ENCODE measurements around the gene LRRC56.
"Not testable (repeated sequence)": the region's sequence is repeated elsewhere in the genome, so short reads cannot be mapped to it uniquely, and the experiment has no call there.

LRRC56 gene

GRCh38 chr11:561148-562003 lies 24.0 kb downstream of the LRRC56 start:
- DNase-seq: peak; percentile 39

- no peak for DNase-seq
These were observed 24.8 kb downstream of the LRRC56 start for GRCh38 chr11:562046-562645.

GRCh38 chr11:563066-563811 lies 25.9 kb downstream of the LRRC56 start:
- DNase-seq: no peak

- no peak for DNase-seq
These were observed 26.7 kb downstream of the LRRC56 start for GRCh38 chr11:563812-564578.

- DNase-seq: no peak
These were observed 28.7 kb downstream of the LRRC56 start for GRCh38 chr11:565921-566509.

- DNase-seq: no peak
These were observed 29.8 kb downstream of the LRRC56 start for GRCh38 chr11:567011-567628.

- no peak for DNase-seq
These were observed 30.4 kb downstream of the LRRC56 start for GRCh38 chr11:567629-568292.

GRCh38 chr11:568306-569157 lies 31.2 kb downstream of the LRRC56 start:
- peak; percentile 88 for DNase-seq

GRCh38 chr11:569158-569885 lies 32.0 kb downstream of the LRRC56 start:
- DNase-seq: no peak

- no peak for DNase-seq
These were observed 34.5 kb downstream of the LRRC56 start for GRCh38 chr11:571802-572185.

GRCh38 chr11:573146-573759 lies 35.9 kb downstream of the LRRC56 start:
- DNase-seq: no peak

- not testable (repeated sequence) for DNase-seq
These were observed 36.8 kb downstream of the LRRC56 start for GRCh38 chr11:574031-574570.

GRCh38 chr11:574632-575312 lies 37.4 kb downstream of the LRRC56 start:
- DNase-seq: no peak

GRCh38 chr11:575313-575995 lies 38.1 kb downstream of the LRRC56 start:
- peak; percentile 80 for DNase-seq

GRCh38 chr11:575996-576768 lies 38.9 kb downstream of the LRRC56 start, which contains the start of gene PHRF1:
TSS of gene PHRF1 (plus strand) at chr11:576470. CDS start at chr11:581513, 5,043 bp downstream.
- DNase-seq: peak; percentile 97

GRCh38 chr11:576811-577610 lies 39.7 kb downstream of the LRRC56 start:
- no peak for DNase-seq
